Body of pancreas (tissue), 4 donors: ENCODE results near the gene SORCS2. TPM values are rescaled to one million over a fixed set of nuclear protein-coding genes. Genes with fewer than 3 reads are reported as not detected.

Source experiments
- ATAC-seq: fragments of 150-250 bp; one replicate; pipeline ENCODE4 v1.9.1; 2016
- DNase-seq, 4 donors: peaks; one replicate each; pipeline ENCODE4 v3.0.0-alpha.2; 2019
- H3K27ac ChIP-seq, 4 donors: fragments of 200-600 bp; sonication (generic); 1 replicate in 3 of 4; 2 replicates in 1 of 4; pipeline versions ENCODE4 v1.5.1 to v1.6.1; 2016 to 2019; ENCODE audit warnings: mild to moderate bottlenecking in 1 of 4, mixed read lengths in 1 of 4, moderate library complexity in 1 of 4
- H3K27me3 ChIP-seq, 2 donors: fragments of 200-600 bp; sonication (generic); one replicate each; pipeline ENCODE4 v1.6.0; 2016; ENCODE audit warnings: mild to moderate bottlenecking in 1 of 2
- H3K36me3 ChIP-seq, 2 donors: fragments of 200-600 bp; sonication (generic); replicated peaks in 1 of 2; 2 replicates each; pipeline ENCODE4 v1.5.1; 2016; ENCODE audit warnings: low read depth in 2 of 2; ENCODE audit not compliant: insufficient read depth in 1 of 2
- H3K4me1 ChIP-seq: fragments of 200-600 bp; sonication (generic); one replicate; pipeline ENCODE4 v1.6.0; 2016
- H3K4me3 ChIP-seq, 2 donors: fragments of 200-600 bp; sonication (generic); 1 replicate in 1 of 2; 2 replicates in 1 of 2; pipeline ENCODE4 v1.5.1; 2016 to 2019
- H3K9me3 ChIP-seq, 3 donors: fragments of 200-600 bp; sonication (generic); 1 replicate in 2 of 3; 2 replicates in 1 of 3; pipeline ENCODE4 v1.5.1; 2016
- CTCF ChIP-seq, 7 experiments: fragments of 450-650 bp in 4 of 7; fragments of 200-600 bp in 3 of 7; sonication (generic) in 3 of 7; IDR thresholded peaks; one replicate each; pipeline ENCODE4 v1.5.1; 2016 to 2019; ENCODE audit warnings: antibody characterized with exemption in 7 of 7
- POLR2A ChIP-seq, 3 donors: fragments of 450-650 bp; IDR thresholded peaks; one replicate each; pipeline ENCODE4 v1.6.1; 2016; ENCODE audit warnings: antibody characterized with exemption in 3 of 3, mild to moderate bottlenecking in 2 of 3
- WGBS, 2 donors: methylation state at CpG; one replicate each; pipeline ENCODE4 v1.1.5; 2017; 5-methylcytosine and 5-hydroxymethylcytosine counted together
- intact Hi-C: fragments of 100-400 bp; cut with DNase I; formaldehyde crosslinking; loops from one replicate; pipeline ENCODE4 v1.15.1; 2023
- total RNA-seq, 2 donors: library from RNA; depleted of rRNA; stranded (reverse); fragments of >200 nt; gene quantifications; one replicate each; pipeline ENCODE4 v1.1.0, GENCODE V29; 2016

Gene SORCS2
- total RNA-seq, 2 donors from 2014 or later = 0.26 to 0.33 TPM

- H3K4me1 ChIP-seq = no peaks in the 10 kb centered on the region
- H3K27me3 ChIP-seq = peaks cover 0 to 3% of the 10 kb centered on the region in 2 donors
- H3K36me3 ChIP-seq = no peaks in the 10 kb centered on the region
- no peak for ATAC-seq
- no peak for DNase-seq
- TF ChIP-seq POLR2A (IDR thresholded peaks at IDR 0.05) (no peak), CTCF (IDR thresholded peaks at IDR 0.05) (no peak)
- no peaks in the 10 kb centered on the region for H3K9me3 ChIP-seq
- no peak overlapping the region for H3K4me3 ChIP-seq
- WGBS, 2 donors = 57 to 69% methylated on average over 2 of the region's 2 CpGs
- H3K27ac ChIP-seq = no peak overlapping the region
- intact Hi-C loops = no loop called here
These were observed 96.6 kb downstream of the SORCS2 start for GRCh38 chr4:7288751-7289523.

- WGBS, 2 donors = 40 to 50% methylated on average over 15 of the region's 15 CpGs
- ATAC-seq (no peak), DNase-seq (no peak)
These were observed 97.3 kb downstream of the SORCS2 start for GRCh38 chr4:7289589-7289988.

GRCh38 chr4:7291372-7292114 lies 99.2 kb downstream of the SORCS2 start:
- TF ChIP-seq POLR2A (IDR thresholded peaks at IDR 0.05) (no peak), CTCF (IDR thresholded peaks at IDR 0.05) (no peak)
- Histone ChIP-seq H3K4me1 (no peaks in the 10 kb centered on the region), H3K4me3 (no peak overlapping the region), H3K9me3 (no peaks in the 10 kb centered on the region), H3K27me3 (peaks cover 0 to 3% of the 10 kb centered on the region in 2 donors), H3K27ac (no peak overlapping the region), H3K36me3 (no peaks in the 10 kb centered on the region)
- 55 to 56% methylated on average over 18 to 19 of the region's 19 CpGs for WGBS, 2 donors
- intact Hi-C loops = no loop called here
- ATAC-seq = no peak
- no peak for DNase-seq

More at GRCh38 chr4:7289589-7289988, 97.3 kb downstream of the SORCS2 start:
- Histone ChIP-seq H3K4me1 (no peaks in the 10 kb centered on the region), H3K4me3 (no peak overlapping the region), H3K27ac (no peak overlapping the region), H3K36me3 (no peaks in the 10 kb centered on the region), H3K9me3 (no peaks in the 10 kb centered on the region), H3K27me3 (peaks cover 0 to 3% of the 10 kb centered on the region in 2 donors)
- intact Hi-C loops = no loop called here
- TF ChIP-seq POLR2A (IDR thresholded peaks at IDR 0.05) (no peak), CTCF (IDR thresholded peaks at IDR 0.05) (no peak)

GRCh38 chr4:7293703-7294102 lies 101.4 kb downstream of the SORCS2 start:
- no peak overlapping the region for H3K27ac ChIP-seq
- intact Hi-C loops = no loop called here
- H3K27me3 ChIP-seq = no peaks in the 10 kb centered on the region
- no peak for DNase-seq
- ATAC-seq = no peak
- TF ChIP-seq POLR2A (IDR thresholded peaks at IDR 0.05) (no peak), CTCF (IDR thresholded peaks at IDR 0.05) (no peak)
- no peak overlapping the region for H3K4me3 ChIP-seq
- no peaks in the 10 kb centered on the region for H3K9me3 ChIP-seq
- 66 to 74% methylated on average over 11 of the region's 11 CpGs for WGBS, 2 donors
- H3K36me3 ChIP-seq = no peaks in the 10 kb centered on the region
- no peaks in the 10 kb centered on the region for H3K4me1 ChIP-seq
